Activated B cell treated with CpG ODN at 0.5 μM for 24 hours (primary cell): ENCODE data around the gene MBNL2. TPM values are rescaled to one million over a fixed set of nuclear protein-coding genes. Genes with fewer than 3 reads are reported as not detected.
A peak's percentile ranks its signal among the peaks of the same experiment; 100 is the strongest.

Source experiments
- ATAC-seq: fragments of 200-7000 bp; cut with Tn5 transposase; one replicate; pipeline ENCODE4 v1.10.0; 2021; ENCODE audit warnings: low read depth, mild to moderate bottlenecking, moderate library complexity
- CTCF ChIA-PET: fragments of 350-600 bp; sonication (Branson Sonifier 250); formaldehyde crosslinking; loops from one replicate; lab custom pipeline; 2021; ENCODE audit warnings: antibody characterized with exemption; lab: Charles Lee
- POLR2A ChIA-PET: fragments of 350-600 bp; sonication (Branson Sonifier 250); formaldehyde crosslinking; loops from one replicate; lab custom pipeline; 2021; ENCODE audit warnings: antibody characterized with exemption; lab: Charles Lee
- DNase-seq: peaks from one replicate; pipeline ENCODE4 v3.0.0; 2022
- H3K27ac Mint-ChIP-seq: one replicate; pipeline ENCODE4 v1.8.0; 2020; ENCODE audit warnings: mixed read lengths
- H3K27me3 Mint-ChIP-seq: one replicate; pipeline ENCODE4 v1.8.0; 2021; ENCODE audit warnings: mixed read lengths
- H3K36me3 Mint-ChIP-seq: one replicate; pipeline ENCODE4 v1.8.0; 2021; ENCODE audit warnings: low read depth, mixed read lengths
- H3K4me1 Mint-ChIP-seq: one replicate; pipeline ENCODE4 v1.8.0; 2021; ENCODE audit warnings: mixed read lengths
- H3K4me3 Mint-ChIP-seq: one replicate; pipeline ENCODE4 v1.8.0; 2020; ENCODE audit warnings: mild to moderate bottlenecking, mixed read lengths
- H3K9me3 Mint-ChIP-seq: one replicate; pipeline ENCODE4 v1.8.0; 2020; ENCODE audit warnings: mixed read lengths
- intact Hi-C: fragments of 100-400 bp; cut with micrococcal nuclease; formaldehyde crosslinking; loops from one replicate; pipeline ENCODE4 v1.15.1; 2024
- total RNA-seq: library from RNA; stranded (reverse); gene quantifications from 2 replicates; pipeline ENCODE4 v1.2.3, GENCODE V29; 2022
- TF ChIP-seq, protein P1 (sequence below): fragments of 200-600 bp; IDR thresholded peaks from one replicate; pipeline ENCODE4 v1.8.0; 2022; ENCODE audit warnings: antibody characterized with exemption, mild to moderate bottlenecking

Gene MBNL2
- total RNA-seq, 1 donor from 2014 or later: 18.8 TPM

DNA sequence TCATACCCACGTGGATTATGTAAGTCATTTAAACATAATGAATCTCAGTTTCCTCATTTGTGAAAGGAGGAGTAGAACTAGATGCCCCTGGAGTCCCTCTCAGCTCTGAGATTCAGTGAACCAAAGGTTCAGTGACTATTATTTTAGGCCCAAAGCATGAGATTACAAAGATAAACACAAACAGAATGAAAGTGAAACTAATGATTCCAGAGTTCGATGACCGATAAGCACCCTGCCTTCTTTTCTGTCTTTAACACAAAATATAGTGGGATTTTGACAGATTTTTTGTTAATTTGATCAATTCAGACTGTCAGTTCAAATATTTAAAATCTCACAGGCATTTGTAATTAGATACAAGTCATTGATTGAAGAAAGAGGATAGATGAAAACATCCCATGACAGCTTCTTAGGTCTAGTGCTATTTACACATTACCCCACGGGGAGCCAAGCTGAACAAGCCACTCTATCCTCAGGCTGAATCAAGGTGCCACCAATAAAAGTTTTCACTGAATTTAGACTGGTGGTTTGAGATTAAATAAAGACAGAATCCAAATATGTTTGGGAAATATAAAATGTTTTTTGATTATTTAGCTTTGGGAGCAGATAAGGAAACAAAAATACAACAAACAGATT lies 147.2 kb downstream of the MBNL2 start:
- peaks cover 46% of the 10 kb centered on the region for H3K36me3 Mint-ChIP-seq
- H3K9me3 Mint-ChIP-seq: no peaks in the 10 kb centered on the region
- no peak for ATAC-seq
- peak overlapping the region; percentile 84 for H3K4me3 Mint-ChIP-seq
- ChIA-PET POLR2A (interaction anchor here (2.3 kb wide), 1 partner anchor 64 kb away, joined by 13 read pairs; the partner anchor contains the start of gene RAP2A), CTCF (interaction anchor here (1.7 kb wide), 1 partner anchor 10 kb away, joined by 5 read pairs; no protein-coding TSS in a partner anchor)
- no peaks in the 10 kb centered on the region for H3K27me3 Mint-ChIP-seq
- DNase-seq: no peak
- peaks cover 16% of the 10 kb centered on the region for H3K4me1 Mint-ChIP-seq
- intact Hi-C loops: loop anchor here (1.0 to 10.0 kb wide), 3 partner anchors 63 to 605 kb away; no protein-coding TSS in a partner anchor
- TF ChIP-seq, protein P1, sequence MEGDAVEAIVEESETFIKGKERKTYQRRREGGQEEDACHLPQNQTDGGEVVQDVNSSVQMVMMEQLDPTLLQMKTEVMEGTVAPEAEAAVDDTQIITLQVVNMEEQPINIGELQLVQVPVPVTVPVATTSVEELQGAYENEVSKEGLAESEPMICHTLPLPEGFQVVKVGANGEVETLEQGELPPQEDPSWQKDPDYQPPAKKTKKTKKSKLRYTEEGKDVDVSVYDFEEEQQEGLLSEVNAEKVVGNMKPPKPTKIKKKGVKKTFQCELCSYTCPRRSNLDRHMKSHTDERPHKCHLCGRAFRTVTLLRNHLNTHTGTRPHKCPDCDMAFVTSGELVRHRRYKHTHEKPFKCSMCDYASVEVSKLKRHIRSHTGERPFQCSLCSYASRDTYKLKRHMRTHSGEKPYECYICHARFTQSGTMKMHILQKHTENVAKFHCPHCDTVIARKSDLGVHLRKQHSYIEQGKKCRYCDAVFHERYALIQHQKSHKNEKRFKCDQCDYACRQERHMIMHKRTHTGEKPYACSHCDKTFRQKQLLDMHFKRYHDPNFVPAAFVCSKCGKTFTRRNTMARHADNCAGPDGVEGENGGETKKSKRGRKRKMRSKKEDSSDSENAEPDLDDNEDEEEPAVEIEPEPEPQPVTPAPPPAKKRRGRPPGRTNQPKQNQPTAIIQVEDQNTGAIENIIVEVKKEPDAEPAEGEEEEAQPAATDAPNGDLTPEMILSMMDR: no peak
- H3K27ac Mint-ChIP-seq: peak overlapping the region; percentile 57

GRCh38 chr13:97371486-97372109 lies 149.5 kb downstream of the MBNL2 start:
- POLR2A ChIA-PET: no interaction called here
- Mint-ChIP-seq H3K4me3 (no peak overlapping the region), H3K27ac (no peak overlapping the region), H3K36me3 (peaks cover 47% of the 10 kb centered on the region), H3K27me3 (no peaks in the 10 kb centered on the region), H3K4me1 (peaks cover 16% of the 10 kb centered on the region), H3K9me3 (no peaks in the 10 kb centered on the region)
- DNase-seq (no peak), ATAC-seq (no peak)
- CTCF ChIA-PET: interaction anchor here (1.2 to 1.6 kb wide), 2 partner anchors 12 to 262 kb away, joined by 4 read pairs; no protein-coding TSS in a partner anchor
- intact Hi-C loops: no loop called here
- TF ChIP-seq, protein P1: no peak

- Mint-ChIP-seq H3K36me3 (peaks cover 46% of the 10 kb centered on the region), H3K4me3 (no peak overlapping the region), H3K27ac (no peak overlapping the region), H3K4me1 (peaks cover 13% of the 10 kb centered on the region), H3K9me3 (no peaks in the 10 kb centered on the region), H3K27me3 (no peaks in the 10 kb centered on the region)
- no peak for ATAC-seq
- ChIA-PET POLR2A (no interaction called here), CTCF (interaction anchor here (1.2 kb wide), 1 partner anchor 13 kb away, joined by 4 read pairs; no protein-coding TSS in a partner anchor)
- TF ChIP-seq, protein P1: no peak
- intact Hi-C loops: no loop called here
- DNase-seq: no peak
Measured at GRCh38 chr13:97372936-97373335, 150.8 kb downstream of the MBNL2 start.

GRCh38 chr13:97373787-97374186 lies 151.7 kb downstream of the MBNL2 start:
- Mint-ChIP-seq H3K4me1 (peaks cover 9% of the 10 kb centered on the region), H3K9me3 (no peaks in the 10 kb centered on the region), H3K4me3 (no peak overlapping the region), H3K27me3 (no peaks in the 10 kb centered on the region), H3K27ac (no peak overlapping the region), H3K36me3 (peaks cover 49% of the 10 kb centered on the region)
- no peak for DNase-seq
- intact Hi-C loops: no loop called here
- no peak for ATAC-seq
- ChIA-PET CTCF (interaction anchor here (1.1 to 2.3 kb wide), 2 partner anchors 14 to 264 kb away, joined by 4 to 10 read pairs; no protein-coding TSS in a partner anchor), POLR2A (no interaction called here)
- TF ChIP-seq, protein P1: no peak

DNA sequence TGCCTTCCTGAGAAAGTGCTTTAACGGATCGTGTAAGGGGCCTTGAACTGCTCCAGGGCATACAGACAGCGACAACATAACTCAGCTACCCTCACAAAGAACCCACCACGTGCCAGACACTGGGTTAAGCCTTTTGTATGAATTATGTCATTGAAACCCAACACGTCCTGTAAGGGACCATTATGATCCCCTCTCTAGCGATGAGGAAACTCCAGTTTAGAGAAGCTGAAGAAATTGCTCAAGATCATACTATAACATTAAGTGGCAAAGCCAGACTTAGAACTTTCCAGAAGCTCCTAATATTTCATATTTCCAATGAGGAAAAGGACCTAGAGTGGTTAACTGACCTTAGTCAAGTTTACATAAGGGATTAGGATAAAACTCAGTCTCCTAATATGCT lies 154.8 kb downstream of the MBNL2 start:
- ATAC-seq: no peak
- Mint-ChIP-seq H3K27me3 (no peaks in the 10 kb centered on the region), H3K4me3 (no peak overlapping the region), H3K9me3 (no peaks in the 10 kb centered on the region), H3K36me3 (peaks cover 58% of the 10 kb centered on the region), H3K4me1 (no peaks in the 10 kb centered on the region), H3K27ac (no peak overlapping the region)
- ChIA-PET POLR2A (no interaction called here), CTCF (interaction anchor here (0.6 to 1.2 kb wide), 2 partner anchors 17 to 267 kb away, joined by 3 to 4 read pairs; no protein-coding TSS in a partner anchor)
- intact Hi-C loops: no loop called here
- TF ChIP-seq, protein P1: no peak
- DNase-seq: no peak
